Left hindlimb (tissue), 1 donor: ENCODE measurements around the gene GCN1.
"Not testable (repeated sequence)": the region's sequence is repeated elsewhere in the genome, so short reads cannot be mapped to it uniquely, and the experiment has no call there.

Experiments used
- DNase-seq: peaks from one replicate; pipeline ENCODE4 v3.0.0-alpha.2; 2018

GCN1 gene

GRCh38 chr12:120194534-120195395, at the start of gene GCN1:
Gene GCN1 (minus strand): TSS chr12:120194715. CDS start chr12:120194697, 18 bp downstream.
- DNase-seq = peak; percentile 90

GRCh38 chr12:120242971-120243699, 48.6 kb upstream of the GCN1 start:
- no peak for DNase-seq

- DNase-seq = no peak
Measured at GRCh38 chr12:120242275-120242799, 47.8 kb upstream of the GCN1 start.

- DNase-seq = no peak
Measured at GRCh38 chr12:120241561-120242274, 47.2 kb upstream of the GCN1 start.

GRCh38 chr12:120240495-120240833, 45.9 kb upstream of the GCN1 start:
- no peak for DNase-seq

GRCh38 chr12:120239776-120240494, 45.4 kb upstream of the GCN1 start:
- no peak for DNase-seq

- no peak for DNase-seq
Measured at GRCh38 chr12:120238839-120239445, 44.4 kb upstream of the GCN1 start.

GRCh38 chr12:120238217-120238616, 43.7 kb upstream of the GCN1 start:
- DNase-seq = no peak

- DNase-seq = no peak
Measured at GRCh38 chr12:120237360-120238171, 43.1 kb upstream of the GCN1 start.

GRCh38 chr12:120236809-120237208, 42.3 kb upstream of the GCN1 start:
- not testable (repeated sequence) for DNase-seq

- DNase-seq = no peak
Measured at GRCh38 chr12:120235369-120236323, 41.1 kb upstream of the GCN1 start.

GRCh38 chr12:120234643-120235368, 40.3 kb upstream of the GCN1 start:
- DNase-seq = peak; percentile 88

GRCh38 chr12:120231316-120232011, 36.9 kb upstream of the GCN1 start:
- DNase-seq = no peak

- no peak for DNase-seq
Measured at GRCh38 chr12:120230974-120231315, 36.4 kb upstream of the GCN1 start.

- peak; percentile 71 for DNase-seq
Measured at GRCh38 chr12:120230326-120230973, 35.9 kb upstream of the GCN1 start.

- DNase-seq = no peak
Measured at GRCh38 chr12:120229487-120230325, 35.2 kb upstream of the GCN1 start.

GRCh38 chr12:120229071-120229486, 34.6 kb upstream of the GCN1 start:
- DNase-seq = no peak
